SKM-1 treated with dmso at 0.1 percent for 144 hours (cell line): ENCODE data around the gene MSH3.
"Not testable (repeated sequence)": the region's sequence is repeated elsewhere in the genome, so short reads cannot be mapped to it uniquely, and the experiment has no call there.

Experiments used
- DNase-seq: peaks from one replicate; lab custom pipeline; 2025; ENCODE audit not compliant: unreplicated experiment; lab: John Stamatoyannopoulos, UW

The MSH3 gene

DNA sequence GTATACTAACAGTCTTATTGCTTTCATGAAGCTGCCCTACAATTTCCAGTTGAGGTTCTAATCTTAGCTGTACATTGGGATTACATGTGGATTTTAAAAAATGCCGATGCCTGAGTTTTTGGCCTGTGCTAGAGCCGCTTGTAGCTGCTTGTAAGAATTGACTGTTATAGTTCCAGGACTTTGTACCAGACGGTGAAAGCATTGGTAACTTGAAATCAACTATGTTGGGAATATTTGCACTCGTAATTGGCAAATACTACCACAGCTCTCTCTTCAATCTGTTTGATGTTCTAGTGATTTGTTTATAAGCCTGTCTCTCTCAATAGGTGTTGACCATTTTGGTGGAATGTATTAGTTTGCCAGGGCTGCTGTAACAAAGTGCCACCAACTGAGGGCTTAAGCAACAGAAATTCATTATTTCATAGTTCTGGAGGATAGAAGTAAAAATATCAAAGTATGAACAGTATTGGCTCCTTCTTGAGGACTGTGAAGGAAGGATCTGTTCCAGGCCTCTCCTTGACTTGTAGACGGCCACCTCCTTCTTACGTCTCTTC, 50.8 kb downstream of the MSH3 start:
- no peak for DNase-seq

DNA sequence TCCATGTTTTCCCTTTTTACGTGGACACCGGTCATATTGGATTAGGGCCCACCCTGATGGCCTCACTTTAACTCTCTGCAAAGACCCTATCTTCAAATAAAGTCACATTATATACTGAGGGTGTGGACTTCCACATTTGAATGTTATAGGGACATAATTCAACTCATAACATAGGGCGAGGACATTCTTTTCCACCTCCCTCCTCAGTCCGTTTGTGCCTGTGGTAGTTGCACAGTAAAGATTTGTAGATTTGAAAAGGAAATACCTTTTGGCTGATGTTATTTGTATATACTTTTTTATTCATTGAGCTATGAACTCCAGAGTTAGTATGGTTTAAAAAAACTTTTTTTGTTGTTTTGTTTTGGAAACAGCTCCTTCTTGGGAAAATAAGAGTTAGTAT, 51.3 kb downstream of the MSH3 start:
- DNase-seq: no peak

DNA sequence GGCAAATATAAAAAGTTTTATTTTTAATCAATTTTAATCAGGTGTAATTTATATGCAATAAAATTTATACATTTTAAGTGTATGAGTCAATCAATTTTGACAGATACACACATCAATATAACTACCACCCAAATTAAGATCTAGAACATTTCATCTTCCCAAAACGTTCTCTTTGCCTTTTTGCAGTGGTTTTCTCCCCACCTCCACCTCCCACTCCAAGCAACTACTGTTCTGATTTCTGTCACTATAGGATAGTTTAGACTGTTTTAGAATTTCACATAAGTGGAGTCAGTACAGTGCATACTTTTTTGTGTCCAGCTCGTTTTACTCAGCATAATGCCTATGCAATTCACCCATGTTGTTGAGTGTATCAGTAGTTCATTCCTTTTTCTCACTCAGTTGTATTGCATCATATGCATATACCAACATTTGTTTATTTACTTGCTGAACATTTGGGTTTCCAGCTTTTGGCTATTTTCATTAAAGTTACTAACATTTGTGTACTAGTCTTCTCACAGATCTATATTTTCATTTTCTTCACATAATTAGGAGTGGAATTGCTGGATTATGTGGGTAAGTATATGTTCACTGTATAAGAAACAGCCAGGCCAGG, 52.5 kb downstream of the MSH3 start:
- no peak for DNase-seq

DNA sequence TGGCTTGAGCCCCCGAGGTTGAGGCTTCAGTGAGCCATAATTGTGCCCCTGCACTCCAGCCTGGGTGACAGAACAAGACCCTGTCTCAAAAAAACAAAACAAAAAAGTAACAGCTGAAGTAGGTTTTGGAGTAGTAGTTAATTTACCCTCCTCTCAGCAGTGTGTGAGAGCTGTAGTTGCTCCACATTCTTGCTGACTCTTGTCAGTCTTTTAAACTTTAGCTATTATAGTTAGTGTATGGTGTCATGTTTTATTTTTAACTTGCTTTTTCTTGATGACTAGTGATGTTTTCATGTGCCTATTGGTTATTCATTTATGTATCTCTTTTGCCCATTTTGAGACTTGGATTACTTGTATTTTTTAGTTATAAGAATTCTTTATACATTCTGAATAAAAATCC, 53.2 kb downstream of the MSH3 start:
- DNase-seq: no peak

DNA sequence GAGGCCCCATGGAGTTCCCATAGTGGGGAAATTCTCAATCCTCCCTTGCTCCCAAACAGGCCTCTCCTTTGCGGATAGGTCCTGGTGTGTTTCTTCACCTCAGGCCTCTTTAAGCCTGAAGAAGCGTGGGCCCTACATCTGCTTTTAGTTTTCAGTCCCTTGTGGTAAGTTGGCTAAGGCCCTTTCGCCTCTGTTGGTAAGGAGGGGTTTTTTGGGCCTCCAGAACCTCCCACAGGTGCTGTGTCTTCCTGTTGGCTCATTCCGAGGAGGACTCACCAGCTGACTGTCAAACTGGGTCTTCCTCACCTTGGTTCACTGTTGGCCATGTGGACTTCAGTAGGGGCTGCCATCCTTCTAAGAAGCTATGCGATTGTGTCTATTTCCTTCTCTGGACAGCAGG, 56.8 kb downstream of the MSH3 start:
- DNase-seq: no peak

DNA sequence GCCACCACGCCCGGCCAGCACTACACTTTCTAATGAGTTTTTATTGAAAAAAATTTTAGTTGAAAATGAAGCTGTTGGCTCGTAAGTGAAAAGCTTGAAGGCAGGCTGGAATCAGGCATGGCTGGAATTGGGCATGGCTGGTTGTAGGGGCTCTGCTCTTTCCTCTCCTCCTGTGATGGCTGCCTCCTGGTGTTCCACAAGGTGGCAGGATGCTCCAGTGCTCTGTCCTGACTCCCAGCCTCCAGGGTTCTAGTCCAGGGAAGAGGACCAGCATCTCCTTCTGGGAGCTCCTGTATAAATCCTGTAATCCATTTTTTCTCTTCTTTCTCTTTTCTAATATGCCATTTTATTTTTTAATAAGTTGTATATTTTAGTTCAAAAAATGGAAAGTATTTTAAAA, 57.5 kb downstream of the MSH3 start:
- DNase-seq: no peak

DNA sequence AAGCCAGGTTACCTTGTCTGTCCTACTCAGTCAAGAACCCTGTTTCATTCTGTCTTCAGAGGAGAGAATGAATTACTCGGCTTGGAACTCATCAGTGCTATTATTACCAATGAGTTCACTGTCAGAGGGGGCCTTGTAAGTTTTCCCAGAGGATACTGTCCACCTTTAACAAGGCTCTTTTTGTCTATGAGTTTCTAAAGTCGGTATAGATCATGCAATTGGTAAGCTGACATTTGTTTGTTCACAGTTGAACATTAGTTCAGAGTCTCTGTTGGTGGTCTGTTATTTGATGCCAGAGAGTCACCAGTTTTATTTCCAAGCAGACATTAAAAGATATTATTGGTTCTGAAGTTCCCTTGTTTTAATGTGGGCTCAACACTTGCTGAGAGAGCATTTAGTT, 58.5 kb downstream of the MSH3 start:
- DNase-seq: no peak

DNA sequence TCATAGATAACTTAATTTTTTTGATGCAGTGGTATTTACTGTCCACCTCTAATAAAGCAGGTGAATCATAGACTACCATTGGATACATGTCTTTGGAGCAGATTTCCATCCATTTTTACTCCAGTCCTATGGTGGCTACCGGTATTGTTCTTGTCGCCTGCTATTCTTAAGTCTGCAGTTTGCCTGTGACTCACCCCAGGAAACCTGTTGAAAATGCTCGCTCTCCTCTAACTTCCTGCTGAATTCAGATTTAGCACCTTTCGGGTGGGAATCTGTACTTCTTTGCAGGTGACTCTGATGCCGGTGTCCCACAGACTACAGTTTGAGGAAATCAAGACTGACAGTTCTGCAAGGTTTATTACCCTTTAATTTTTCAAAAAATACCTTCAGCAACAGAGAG, 59.2 kb downstream of the MSH3 start:
- DNase-seq: no peak

DNA sequence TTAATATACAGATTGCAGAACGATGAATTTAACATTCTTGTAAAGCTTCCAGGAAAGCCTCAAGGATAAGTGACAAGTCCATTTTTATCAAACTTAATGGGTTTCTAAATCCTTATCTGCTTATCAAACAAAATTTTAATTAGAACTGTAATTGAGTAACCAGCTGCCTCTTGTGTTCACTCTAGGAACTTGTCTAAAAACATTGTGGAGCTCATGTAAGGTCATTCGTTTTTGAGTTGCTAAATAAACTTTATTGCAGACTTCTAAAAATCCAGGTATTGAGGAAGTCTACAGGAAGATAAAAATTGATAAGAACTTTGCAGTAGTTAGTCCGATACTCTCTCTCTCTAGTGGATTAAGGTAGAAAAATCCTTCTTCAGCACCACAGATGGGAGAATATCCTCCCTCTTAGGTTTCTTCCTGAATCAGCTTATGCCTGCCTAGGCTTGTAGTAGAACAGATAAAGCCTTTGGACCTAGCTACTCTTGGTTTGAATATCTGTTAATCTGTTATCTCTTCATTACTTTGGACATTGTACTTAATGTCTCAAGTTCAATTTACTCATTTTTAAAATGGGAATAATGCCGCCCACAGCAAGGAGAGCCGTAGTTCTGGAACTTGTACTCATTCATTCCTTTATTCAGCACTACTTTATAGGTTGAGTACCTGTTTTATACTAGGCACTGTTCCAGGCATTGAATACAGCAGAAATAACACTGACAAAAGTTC, 60.3 kb downstream of the MSH3 start:
- DNase-seq: no peak

DNA sequence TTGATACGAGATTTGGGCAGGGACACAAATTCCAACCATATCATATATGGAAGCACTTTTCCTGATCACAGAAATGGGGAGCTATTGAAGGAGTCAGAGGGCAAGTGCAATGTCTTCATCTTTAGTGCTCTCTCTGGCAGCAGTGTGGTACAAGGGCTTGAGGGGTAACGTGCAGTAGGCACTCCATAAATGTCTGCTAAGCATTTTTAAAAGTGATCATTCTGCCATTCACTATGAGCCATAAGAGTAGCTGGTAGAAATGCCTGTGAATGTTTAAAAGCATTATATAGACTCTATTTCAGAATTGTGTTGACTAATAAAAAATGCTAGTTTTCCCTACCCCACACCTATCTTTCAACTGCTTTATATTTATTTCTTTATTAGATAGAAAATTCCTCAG, 61.4 kb downstream of the MSH3 start:
- no peak for DNase-seq

DNA sequence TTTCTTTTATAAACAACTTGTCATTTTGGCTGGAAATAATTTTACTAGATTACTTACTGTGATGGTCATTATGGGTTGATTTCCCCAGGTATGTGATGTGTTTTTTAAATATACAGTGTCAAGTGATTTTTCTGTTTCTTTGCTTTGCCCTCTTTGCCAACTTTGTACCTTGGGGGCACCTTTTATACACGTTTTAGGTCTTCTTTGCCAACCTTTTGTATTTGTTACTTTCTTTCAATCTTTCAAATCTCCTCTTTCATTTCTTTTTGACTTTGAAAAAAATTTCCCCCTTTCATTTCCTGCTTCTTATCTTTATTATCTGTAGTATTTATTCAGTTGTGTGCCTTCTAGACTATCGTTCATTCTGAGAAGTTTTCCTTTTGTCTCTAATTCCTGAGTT, 65.7 kb downstream of the MSH3 start:
- DNase-seq: no peak

DNA sequence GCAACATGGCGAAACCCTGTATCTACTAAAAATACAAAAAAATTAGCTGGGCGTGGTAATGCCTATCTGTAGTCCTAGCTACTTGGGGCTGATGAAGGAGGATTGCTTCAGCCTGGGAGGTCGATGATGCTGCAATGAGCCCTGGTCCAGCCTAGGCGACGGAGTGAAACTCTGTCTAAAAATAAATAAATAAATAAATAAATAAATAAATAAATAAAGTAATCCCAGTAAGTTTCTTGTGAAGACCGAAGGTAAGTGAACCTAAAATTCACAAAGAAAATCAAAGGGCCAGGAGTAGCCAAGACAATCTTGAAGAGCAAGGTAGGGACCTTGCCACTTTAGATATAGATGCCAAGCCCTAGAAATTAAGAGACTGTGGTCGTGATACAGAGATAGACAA, 68.5 kb downstream of the MSH3 start:
- DNase-seq: no peak

DNA sequence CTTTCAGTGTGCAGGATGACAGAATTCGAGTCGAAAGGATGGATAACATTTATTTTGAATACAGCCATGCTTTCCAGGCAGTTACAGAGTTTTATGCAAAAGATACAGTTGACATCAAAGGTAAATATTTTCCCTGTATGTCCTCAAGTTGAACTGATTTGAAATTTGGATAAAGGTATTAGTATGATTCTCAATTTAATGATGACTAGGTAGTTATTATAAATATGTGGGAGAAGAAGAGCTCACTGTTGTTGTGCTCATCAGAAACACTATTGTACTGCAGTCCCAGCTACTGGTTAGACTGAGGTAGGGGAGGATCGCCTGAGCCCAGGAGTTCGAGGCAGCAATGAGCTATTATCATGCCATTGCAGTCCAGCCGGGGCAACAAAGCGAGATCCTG, 71.0 kb downstream of the MSH3 start:
- DNase-seq: no peak

DNA sequence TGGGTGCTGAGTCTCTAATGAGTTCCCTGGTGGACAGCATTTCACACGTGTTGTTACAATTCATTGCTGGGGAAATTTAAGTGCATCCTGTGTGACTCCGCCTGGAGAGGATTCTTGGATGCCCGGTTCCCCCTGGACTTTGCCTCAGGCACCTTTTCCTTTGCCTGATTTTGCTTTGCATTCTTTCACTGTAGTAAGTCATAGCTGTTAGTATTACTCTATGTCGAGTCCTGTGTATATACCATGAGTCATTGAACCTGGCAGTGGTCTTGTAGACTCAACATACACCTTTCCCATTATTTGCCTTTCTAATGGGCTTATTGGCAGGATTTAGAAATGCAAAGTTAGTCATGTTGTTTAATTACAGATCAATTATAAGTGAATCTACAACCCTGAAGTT, 82.3 kb downstream of the MSH3 start:
- DNase-seq: no peak

DNA sequence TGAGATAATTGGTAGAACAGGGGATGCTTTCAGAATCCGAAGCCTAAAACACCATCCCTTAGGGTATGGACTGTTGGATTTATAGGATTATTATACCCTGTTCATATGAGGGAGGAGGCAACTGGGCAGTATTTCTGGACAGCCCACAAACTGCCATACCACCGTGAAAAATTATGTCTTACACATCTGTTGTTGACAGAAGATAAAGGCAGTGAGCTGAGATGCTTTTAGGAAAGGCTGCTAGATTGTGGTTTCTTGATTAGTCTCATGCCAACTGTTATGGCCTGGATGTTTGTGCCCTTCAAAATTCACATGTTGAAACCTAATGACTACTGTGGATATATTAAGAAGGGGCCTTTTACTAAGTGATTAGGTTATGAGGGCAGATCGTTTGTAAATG, 84.0 kb downstream of the MSH3 start:
- DNase-seq: no peak

DNA sequence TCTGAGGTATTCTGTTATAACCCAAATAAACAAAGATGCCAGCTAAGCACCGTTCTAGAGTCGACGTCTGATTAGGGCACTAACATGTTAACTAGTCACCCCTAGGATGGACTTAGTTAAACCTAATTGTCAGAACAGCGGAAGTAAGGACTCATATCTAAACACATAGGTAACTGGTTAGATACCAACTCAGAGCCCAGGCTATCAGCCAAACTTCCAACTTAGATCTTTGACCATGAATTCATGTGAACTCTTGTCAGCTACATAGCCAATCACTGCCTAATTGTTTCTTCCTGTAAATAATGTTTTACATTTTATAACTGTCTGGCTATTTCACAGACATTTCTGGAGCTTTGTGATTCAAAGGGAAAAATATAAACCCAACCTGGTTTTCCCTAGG, 84.6 kb downstream of the MSH3 start:
- DNase-seq: no peak

DNA sequence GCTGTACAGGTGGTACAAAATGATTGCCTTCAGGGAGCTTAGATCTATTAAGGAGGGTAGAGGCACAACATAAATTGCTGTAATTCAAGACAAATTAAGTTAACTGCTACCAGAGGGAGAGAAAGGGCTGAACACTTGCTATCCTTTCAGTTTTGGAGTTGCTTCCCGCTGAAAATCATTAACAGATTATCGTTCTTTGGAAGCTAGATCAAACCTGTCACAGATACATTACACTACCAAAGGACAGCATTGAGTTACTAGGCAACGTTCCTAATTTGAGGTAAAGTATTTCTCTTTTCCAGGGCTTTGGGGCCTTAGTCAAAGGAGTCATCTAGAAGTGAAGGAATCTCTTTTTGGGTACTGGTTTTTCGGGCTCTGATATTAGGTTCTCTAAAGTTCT, 85.0 kb downstream of the MSH3 start:
- no peak for DNase-seq

DNA sequence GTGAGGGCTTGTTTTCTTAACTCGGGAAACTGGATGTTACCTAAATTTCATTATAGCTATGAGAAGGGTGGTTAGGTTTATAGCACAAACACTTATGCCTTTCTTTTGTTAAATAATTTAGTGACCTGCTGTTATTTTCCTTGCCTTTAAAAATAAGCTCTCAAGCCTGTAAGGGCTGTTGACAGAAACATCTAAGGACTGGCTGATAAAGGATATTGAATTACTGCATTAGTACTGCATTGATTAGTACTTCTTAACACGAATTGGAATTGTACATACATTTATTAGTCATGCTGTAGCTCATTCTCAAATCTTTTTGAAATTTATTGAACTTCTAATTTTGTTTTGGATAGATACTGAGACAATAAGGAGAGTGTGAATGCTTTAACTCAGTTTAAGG, 85.4 kb downstream of the MSH3 start:
- no peak for DNase-seq

DNA sequence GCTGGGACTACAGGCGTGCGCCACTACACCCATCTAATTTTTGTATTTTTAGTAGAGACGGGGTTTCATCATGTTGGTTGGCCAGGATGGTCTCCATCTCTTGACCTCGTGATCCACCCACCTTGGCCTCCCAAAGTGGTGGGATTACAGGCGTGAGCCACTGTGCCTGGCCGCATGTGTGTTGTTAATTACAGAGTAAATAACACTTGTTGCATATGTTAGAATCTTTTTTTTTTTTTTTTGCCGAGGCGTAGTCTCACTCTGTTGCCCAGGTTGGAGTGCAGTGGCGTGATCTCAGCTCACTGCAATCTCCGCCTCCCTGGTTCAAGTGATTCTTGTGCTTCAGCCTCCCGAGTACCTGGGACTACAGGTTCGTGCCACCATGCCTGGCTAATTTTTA, 86.0 kb downstream of the MSH3 start:
- not testable (repeated sequence) for DNase-seq

DNA sequence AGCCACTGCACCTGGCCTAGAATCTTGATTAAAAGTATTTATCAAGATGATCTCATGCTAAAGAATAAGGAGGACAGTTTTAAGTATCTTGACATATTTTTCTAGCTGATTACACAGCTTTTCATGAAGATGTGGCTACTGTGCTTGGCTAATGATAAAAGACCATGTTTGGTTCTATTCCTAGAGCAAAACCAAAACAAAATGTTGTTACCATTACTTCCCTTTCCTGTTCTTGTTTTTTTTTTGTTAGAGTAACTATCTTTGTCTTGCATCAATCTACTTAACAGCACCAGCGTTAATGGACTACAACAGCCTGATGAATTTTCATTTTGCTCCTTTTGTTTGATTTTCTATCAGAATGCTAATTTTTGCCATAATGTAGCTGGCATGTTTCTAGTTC, 86.5 kb downstream of the MSH3 start:
- no peak for DNase-seq

DNA sequence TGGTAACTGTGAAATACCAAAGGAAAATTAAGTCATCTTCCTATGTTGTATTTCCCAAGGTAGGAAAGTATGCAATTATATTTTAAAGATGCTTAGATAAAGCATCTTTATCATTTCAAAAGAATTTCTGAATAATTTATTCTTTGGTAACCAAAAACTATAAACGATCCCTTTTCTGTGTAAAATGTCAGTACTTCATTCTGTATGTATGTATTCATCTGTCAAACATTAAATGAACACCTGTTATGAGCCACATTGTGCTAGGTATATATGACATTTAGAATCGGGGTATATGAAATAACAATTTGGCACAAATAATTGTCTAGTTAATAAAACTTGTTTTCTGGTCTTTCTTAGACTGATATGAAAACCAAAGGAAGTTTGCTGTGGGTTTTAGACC, 89.7 kb downstream of the MSH3 start:
- DNase-seq: no peak

DNA sequence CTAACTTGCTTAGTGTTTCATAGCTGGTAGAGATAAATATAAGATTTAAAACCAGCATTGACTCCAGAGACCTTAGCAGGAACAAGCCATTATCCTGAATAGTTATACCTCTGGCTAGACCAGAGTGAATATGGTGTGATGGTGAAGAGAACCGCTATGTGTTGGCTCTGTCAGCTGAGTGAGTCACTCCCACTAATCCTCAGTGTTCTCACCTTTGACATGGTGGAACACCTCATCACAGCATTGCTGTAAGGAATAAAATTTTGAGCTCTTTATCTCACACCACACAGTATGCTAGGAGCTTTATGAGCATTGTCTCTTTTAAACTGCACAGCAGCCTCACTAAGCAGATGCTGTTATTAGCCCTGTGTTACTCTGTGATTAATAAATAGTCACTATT, 91.0 kb downstream of the MSH3 start:
- DNase-seq: no peak

DNA sequence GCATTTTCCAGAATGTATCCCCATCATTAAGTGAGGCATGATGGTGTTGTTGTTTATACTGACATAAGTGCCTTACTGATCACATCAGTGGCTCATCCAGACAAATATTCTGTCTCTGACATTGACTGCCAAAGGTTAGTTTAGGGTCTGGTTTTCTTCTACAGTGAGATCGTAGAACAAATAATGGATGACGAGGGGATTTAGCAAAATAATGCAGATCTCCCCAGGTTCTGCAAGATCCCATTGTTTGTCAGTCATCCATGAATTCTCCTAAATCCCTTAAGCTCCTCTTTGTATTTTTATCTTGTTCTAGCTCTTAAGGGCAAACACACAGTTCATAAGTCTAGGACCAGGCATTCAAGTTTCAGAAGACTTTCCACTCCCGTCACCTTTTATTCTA, 93.5 kb downstream of the MSH3 start:
- no peak for DNase-seq
